HuH-7.5 (cell line): ENCODE results near the gene GNAI3.
A peak's percentile ranks its signal among the peaks of the same experiment; 100 is the strongest.

ENCODE experiments used
- DNase-seq: peaks from one replicate; pipeline ENCODE4 v3.0.0; 2011; ENCODE audit warnings: low spot score

Gene GNAI3

GRCh38 chr1:109527098-109527811 is 21.2 kb upstream of the GNAI3 start:
- no peak for DNase-seq

- DNase-seq = no peak
Observed at GRCh38 chr1:109527846-109528695, 20.3 kb upstream of the GNAI3 start.

- DNase-seq = no peak
Observed at GRCh38 chr1:109528712-109529111, 19.7 kb upstream of the GNAI3 start.

GRCh38 chr1:109529881-109530456 is 18.4 kb upstream of the GNAI3 start:
- no peak for DNase-seq

GRCh38 chr1:109530457-109531087 is 17.8 kb upstream of the GNAI3 start:
- DNase-seq = no peak

- no peak for DNase-seq
Observed at GRCh38 chr1:109531380-109531779, 17.0 kb upstream of the GNAI3 start.

GRCh38 chr1:109531826-109532364 is 16.5 kb upstream of the GNAI3 start:
- no peak for DNase-seq

- DNase-seq = peak; percentile 69
Observed at GRCh38 chr1:109532365-109533136, 15.9 kb upstream of the GNAI3 start.

- DNase-seq = no peak
Observed at GRCh38 chr1:109534307-109534858, 14.0 kb upstream of the GNAI3 start.

GRCh38 chr1:109535481-109535880 is 12.9 kb upstream of the GNAI3 start:
- no peak for DNase-seq

GRCh38 chr1:109535971-109536491 is 12.4 kb upstream of the GNAI3 start:
- no peak for DNase-seq

GRCh38 chr1:109537450-109538178 is 10.8 kb upstream of the GNAI3 start:
- DNase-seq = no peak

GRCh38 chr1:109538827-109539555 is 9.4 kb upstream of the GNAI3 start:
- no peak for DNase-seq

- DNase-seq = no peak
Observed at GRCh38 chr1:109539676-109540075, 8.7 kb upstream of the GNAI3 start, which contains the start of gene GPR61. TSS of gene GPR61 (plus strand) at chr1:109539872. CDS start at chr1:109543023, 3,151 bp downstream.

- DNase-seq = no peak
Observed at GRCh38 chr1:109541102-109541501, 7.3 kb upstream of the GNAI3 start.

GRCh38 chr1:109542657-109543056 is 5.8 kb upstream of the GNAI3 start:
- no peak for DNase-seq

GRCh38 chr1:109543283-109543987 is 5.0 kb upstream of the GNAI3 start:
- no peak for DNase-seq

- DNase-seq = no peak
Observed at GRCh38 chr1:109543988-109544735, 4.3 kb upstream of the GNAI3 start.
